ENCODE results near the gene E2F7.

E2F7 gene

DNA sequence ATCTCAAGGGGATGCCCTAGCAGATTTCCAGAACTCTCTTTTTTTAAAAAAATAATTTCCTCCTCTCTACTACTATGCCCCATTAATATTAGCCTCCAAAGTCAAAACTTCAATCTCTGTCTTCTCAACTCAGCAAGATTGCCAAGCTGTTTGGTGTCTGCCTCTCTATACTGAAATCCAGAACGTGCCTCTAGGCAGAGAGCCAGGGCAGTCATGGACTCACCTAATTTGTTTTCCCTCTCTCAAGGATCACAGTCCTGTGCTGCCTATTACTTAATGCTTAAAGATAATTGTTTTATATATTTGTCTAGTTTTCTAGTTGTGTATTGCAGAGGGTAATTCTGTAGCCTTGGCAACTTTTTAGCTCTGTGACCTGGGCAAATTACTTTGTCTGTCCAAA lies 74.7 kb downstream of the E2F7 start (continued):
- TF ChIP-seq ZNF24 (tag by site-specific recombination; IDR thresholded peaks at IDR 0.05) (no peak), ZNF473 (tag by site-specific recombination; IDR thresholded peaks at IDR 0.05) (no peak)

DNA sequence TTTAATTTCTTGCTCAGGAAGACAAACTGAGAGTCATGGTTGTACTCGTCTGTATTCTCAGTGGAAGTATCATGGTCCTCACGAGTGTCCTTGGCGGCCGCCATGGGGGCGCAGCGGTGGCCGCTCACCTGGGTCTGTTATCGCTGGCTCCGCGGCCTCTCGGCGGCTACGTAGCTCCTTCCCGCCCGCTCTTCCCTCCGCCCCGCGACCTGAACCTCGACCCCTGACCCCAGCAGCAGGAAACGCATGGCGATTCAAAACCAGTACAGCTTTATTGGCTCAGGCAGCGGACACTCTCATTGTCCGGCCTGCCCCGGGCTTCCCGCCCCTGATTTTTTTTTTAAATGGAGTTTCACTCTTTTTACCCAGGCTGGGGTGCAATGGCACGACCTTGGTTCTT lies 80.8 kb downstream of the E2F7 start:
- ChIA-PET CTCF (no interaction called here), POLR2A (no interaction called here)
- TF ChIP-seq ZNF596 (tag by site-specific recombination; IDR thresholded peaks at IDR 0.05) (no peak), ZNF544 (tag by site-specific recombination; IDR thresholded peaks at IDR 0.05) (no peak)
- Histone ChIP-seq H3K27ac (ENCODE audit: extremely low read depth, low read depth, low read length) (no peak overlapping the region), H3K4me1 (ENCODE audit: control insufficient read depth, insufficient read depth, low read length) (no peaks in the 10 kb centered on the region), H3K36me3 (ENCODE audit: control insufficient read depth in 2 of 2, insufficient read depth in 1 of 2, low read length in 2 of 2) (no peaks in the 10 kb centered on the region), H3K4me3 (ENCODE audit: low read depth, low read length) (no peak overlapping the region), H3K9me3 (ENCODE audit: control insufficient read depth, insufficient read depth, low read depth, low read length) (no peaks in the 10 kb centered on the region; the same call in 1 of the 2 replicates)

DNA sequence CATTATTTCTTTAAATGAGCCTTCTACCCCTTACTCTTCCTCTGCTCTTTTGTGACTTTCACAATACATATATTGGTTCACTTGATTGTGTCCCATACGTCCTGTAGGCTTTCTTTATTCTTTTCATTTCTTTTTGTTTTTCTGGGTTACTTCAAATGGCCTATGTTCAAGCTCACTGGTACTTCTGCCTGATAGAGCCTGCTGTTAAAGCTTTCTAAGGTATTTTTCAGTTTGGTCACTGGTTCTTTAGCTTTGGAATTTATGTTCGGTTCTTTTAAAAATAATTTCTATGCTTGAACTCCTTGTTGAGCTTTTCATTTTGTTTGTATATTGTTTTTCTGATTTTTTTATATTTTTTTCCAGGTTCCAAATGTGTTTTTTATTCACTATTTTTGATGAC lies 81.9 kb downstream of the E2F7 start:
- Histone ChIP-seq H3K9me3 (ENCODE audit: control insufficient read depth, insufficient read depth, low read depth, low read length) (no peaks in the 10 kb centered on the region; the same call in 1 of the 2 replicates), H3K36me3 (ENCODE audit: control insufficient read depth in 2 of 2, insufficient read depth in 1 of 2, low read length in 2 of 2) (no peaks in the 10 kb centered on the region), H3K4me3 (ENCODE audit: low read depth, low read length) (no peak overlapping the region), H3K4me1 (ENCODE audit: control insufficient read depth, insufficient read depth, low read length) (no peaks in the 10 kb centered on the region), H3K27ac (ENCODE audit: extremely low read depth, low read depth, low read length) (no peak overlapping the region)
- TF ChIP-seq ZNF169 (tag by site-specific recombination; IDR thresholded peaks at IDR 0.05) (no peak), ZNF837 (tag by site-specific recombination; IDR thresholded peaks at IDR 0.05) (no peak), ZNF114 (tag by site-specific recombination; IDR thresholded peaks at IDR 0.05) (no peak), HOXA7 (CRISPR knock-in tag; IDR thresholded peaks at IDR 0.05; ENCODE audit: borderline replicate concordance) (no peak), ZNF473 (tag by site-specific recombination; IDR thresholded peaks at IDR 0.05) (no peak), ZNF514 (tag by site-specific recombination; IDR thresholded peaks at IDR 0.05) (no peak), ZNF555 (tag by site-specific recombination; conservative IDR thresholded peaks at IDR 0.05) (no peak), ZNF239 (tag by site-specific recombination; IDR thresholded peaks at IDR 0.05) (no peak), ZNF394 (tag by site-specific recombination; IDR thresholded peaks at IDR 0.05; ENCODE audit: borderline replicate concordance) (no peak), GLIS2 (tag by site-specific recombination; IDR thresholded peaks at IDR 0.05) (no peak), HOXC10 (CRISPR knock-in tag; IDR thresholded peaks at IDR 0.05) (no peak)
- TF ChIP-seq, protein P1, sequence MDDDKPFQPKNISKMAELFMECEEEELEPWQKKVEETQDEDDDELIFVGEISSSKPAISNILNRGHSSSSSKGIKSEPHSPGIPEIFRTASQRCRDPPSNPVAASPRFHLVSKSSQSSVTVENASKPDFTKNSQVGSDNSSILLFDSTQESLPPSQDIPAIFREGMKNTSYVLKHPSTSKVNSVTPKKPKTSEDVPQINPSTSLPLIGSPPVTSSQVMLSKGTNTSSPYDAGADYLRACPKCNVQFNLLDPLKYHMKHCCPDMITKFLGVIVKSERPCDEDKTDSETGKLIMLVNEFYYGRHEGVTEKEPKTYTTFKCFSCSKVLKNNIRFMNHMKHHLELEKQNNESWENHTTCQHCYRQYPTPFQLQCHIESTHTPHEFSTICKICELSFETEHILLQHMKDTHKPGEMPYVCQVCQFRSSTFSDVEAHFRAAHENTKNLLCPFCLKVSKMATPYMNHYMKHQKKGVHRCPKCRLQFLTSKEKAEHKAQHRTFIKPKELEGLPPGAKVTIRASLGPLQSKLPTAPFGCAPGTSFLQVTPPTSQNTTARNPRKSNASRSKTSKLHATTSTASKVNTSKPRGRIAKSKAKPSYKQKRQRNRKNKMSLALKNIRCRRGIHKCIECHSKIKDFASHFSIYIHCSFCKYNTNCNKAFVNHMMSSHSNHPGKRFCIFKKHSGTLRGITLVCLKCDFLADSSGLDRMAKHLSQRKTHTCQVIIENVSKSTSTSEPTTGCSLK (tag by site-specific recombination; IDR thresholded peaks at IDR 0.05): no peak
- TF ChIP-seq, protein P2, sequence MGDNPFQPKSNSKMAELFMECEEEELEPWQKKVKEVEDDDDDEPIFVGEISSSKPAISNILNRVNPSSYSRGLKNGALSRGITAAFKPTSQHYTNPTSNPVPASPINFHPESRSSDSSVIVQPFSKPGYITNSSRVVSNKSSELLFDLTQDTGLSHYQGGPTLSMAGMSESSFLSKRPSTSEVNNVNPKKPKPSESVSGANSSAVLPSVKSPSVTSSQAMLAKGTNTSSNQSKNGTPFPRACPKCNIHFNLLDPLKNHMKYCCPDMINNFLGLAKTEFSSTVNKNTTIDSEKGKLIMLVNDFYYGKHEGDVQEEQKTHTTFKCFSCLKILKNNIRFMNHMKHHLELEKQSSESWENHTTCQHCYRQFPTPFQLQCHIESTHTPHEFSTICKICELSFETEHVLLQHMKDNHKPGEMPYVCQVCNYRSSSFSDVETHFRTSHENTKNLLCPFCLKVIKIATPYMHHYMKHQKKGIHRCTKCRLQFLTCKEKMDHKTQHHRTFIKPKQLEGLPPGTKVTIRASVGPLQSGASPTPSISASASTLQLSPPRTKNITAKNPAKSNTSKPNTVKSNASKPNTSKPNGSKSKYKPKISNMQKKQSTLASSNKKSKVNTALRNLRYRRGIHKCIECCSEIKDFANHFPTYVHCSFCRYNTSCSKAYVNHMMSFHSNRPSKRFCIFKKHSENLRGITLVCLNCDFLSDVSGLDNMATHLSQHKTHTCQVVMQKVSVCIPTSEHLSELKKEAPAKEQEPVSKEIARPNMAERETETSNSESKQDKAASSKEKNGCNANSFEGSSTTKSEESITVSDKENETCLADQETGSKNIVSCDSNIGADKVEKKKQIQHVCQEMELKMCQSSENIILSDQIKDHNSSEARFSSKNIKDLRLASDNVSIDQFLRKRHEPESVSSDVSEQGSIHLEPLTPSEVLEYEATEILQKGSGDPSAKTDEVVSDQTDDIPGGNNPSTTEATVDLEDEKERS (tag by site-specific recombination; IDR thresholded peaks at IDR 0.05): no peak
- TF ChIP-seq, protein P3, sequence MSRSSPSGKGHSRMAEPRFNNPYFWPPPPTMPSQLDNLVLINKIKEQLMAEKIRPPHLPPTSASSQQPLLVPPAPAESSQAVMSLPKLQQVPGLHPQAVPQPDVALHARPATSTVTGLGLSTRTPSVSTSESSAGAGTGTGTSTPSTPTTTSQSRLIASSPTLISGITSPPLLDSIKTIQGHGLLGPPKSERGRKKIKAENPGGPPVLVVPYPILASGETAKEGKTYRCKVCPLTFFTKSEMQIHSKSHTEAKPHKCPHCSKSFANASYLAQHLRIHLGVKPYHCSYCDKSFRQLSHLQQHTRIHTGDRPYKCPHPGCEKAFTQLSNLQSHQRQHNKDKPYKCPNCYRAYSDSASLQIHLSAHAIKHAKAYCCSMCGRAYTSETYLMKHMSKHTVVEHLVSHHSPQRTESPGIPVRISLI (tag by site-specific recombination; IDR thresholded peaks at IDR 0.05): no peak
- CTCF ChIA-PET: no interaction called here
- POLR2A ChIA-PET: no interaction called here
